HG03442 (cell line): ENCODE measurements around the gene CCNC.

ENCODE experiments used
- ATAC-seq: cut with Tn5 transposase; IDR thresholded peaks from one replicate; pipeline ENCODE4 v1.9.1; 2021; ENCODE audit warnings: mild to moderate bottlenecking, moderate library complexity; ENCODE audit not compliant: unreplicated experiment

The CCNC gene

GRCh38 chr6:99550046-99550748 is 18.3 kb downstream of the CCNC start:
- ATAC-seq, result no peak

- ATAC-seq, result no peak
These were observed 19.8 kb downstream of the CCNC start for GRCh38 chr6:99548706-99549105.

GRCh38 chr6:99547526-99547925 is 20.9 kb downstream of the CCNC start:
- no peak for ATAC-seq

GRCh38 chr6:99545442-99545841 is 23.0 kb downstream of the CCNC start:
- no peak for ATAC-seq

GRCh38 chr6:99543968-99544367 is 24.5 kb downstream of the CCNC start:
- no peak for ATAC-seq

GRCh38 chr6:99530627-99531026 is 37.8 kb downstream of the CCNC start:
- no peak for ATAC-seq

GRCh38 chr6:99522531-99522930 is 45.9 kb downstream of the CCNC start:
- no peak for ATAC-seq

- ATAC-seq, result peak; percentile 25
These were observed 46.8 kb downstream of the CCNC start for GRCh38 chr6:99521633-99522151.

GRCh38 chr6:99520855-99521632 is 47.4 kb downstream of the CCNC start:
- ATAC-seq, result peak; percentile 97

- ATAC-seq, result no peak
These were observed 49.0 kb downstream of the CCNC start for GRCh38 chr6:99519446-99519845.

GRCh38 chr6:99514089-99514488 is 54.4 kb downstream of the CCNC start:
- ATAC-seq, result no peak

- ATAC-seq, result no peak
These were observed 56.4 kb downstream of the CCNC start for GRCh38 chr6:99512033-99512432.

- no peak for ATAC-seq
These were observed 60.8 kb downstream of the CCNC start for GRCh38 chr6:99507648-99508047.

GRCh38 chr6:99501762-99502161 is 66.7 kb downstream of the CCNC start:
- no peak for ATAC-seq

- ATAC-seq, result no peak
These were observed 70.0 kb downstream of the CCNC start for GRCh38 chr6:99498421-99498820.

GRCh38 chr6:99495466-99495865 is 73.0 kb downstream of the CCNC start:
- ATAC-seq, result no peak
